HCT116 (cell line): ENCODE results near the gene EXOC6B. TPM values are rescaled to one million over a fixed set of nuclear protein-coding genes. Genes with fewer than 3 reads are reported as not detected.
"Not testable (repeated sequence)": the region's sequence is repeated elsewhere in the genome, so short reads cannot be mapped to it uniquely, and the experiment has no call there.

Experiments
- ATAC-seq: fragments of 200-7000 bp; cut with Tn5 transposase; 2 replicates; pipeline ENCODE4 v1.9.1; 2020; ENCODE audit warnings: mild to moderate bottlenecking, moderate library complexity
- BruUV-seq: library from RNA; stranded (reverse); fragments of 400-500 nt; replicated peaks from 2 replicates; lab custom pipeline; 2021; lab: Mats Ljungman, UMichigan
- CTCF ChIA-PET: fragments of 300-600 bp; sonication (Branson Sonifier 250); formaldehyde crosslinking; loops from one replicate; lab custom pipeline; 2021; ENCODE audit warnings: antibody characterized with exemption; lab: Charles Lee
- POLR2A ChIA-PET: fragments of 300-600, 350-600 bp; sonication (Branson Sonifier 250); formaldehyde crosslinking; loops from one replicate; lab custom pipeline; 2021; ENCODE audit warnings: antibody characterized with exemption; lab: Charles Lee
- RAD21 ChIA-PET, 2 experiments: fragments of 300-600 bp; sonication (Branson Sonifier 250); formaldehyde crosslinking; loops; one replicate each; lab custom pipeline; 2023; ENCODE audit warnings: low total read pairs in 2 of 2; ENCODE audit not compliant: uncharacterized antibody in 2 of 2, unreplicated experiment in 2 of 2, low non-redundant PET in 1 of 2; lab: Charles Lee
- DNase-seq: peaks from one replicate; pipeline ENCODE4 v3.0.0-alpha.2; 2010; ENCODE audit warnings: low read depth, low spot score
- H2AFZ ChIP-seq: fragments of 200-600 bp; shearing (Covaris generic), sonication (generic); 2 replicates; pipeline ENCODE4 v1.6.1; 2017; ENCODE audit warnings: low read depth, mixed run types, mixed read lengths, antibody characterized with exemption, low read length; ENCODE audit not compliant: poor library complexity, severe bottlenecking
- H3K27ac ChIP-seq: 2 replicates; pipeline ENCODE4 v1.5.1; 2012; ENCODE audit warnings: low read depth, low read length
- H3K27me3 ChIP-seq: fragments of 200-600 bp; sonication (generic); 2 replicates; pipeline ENCODE4 v1.6.1; 2016; ENCODE audit warnings: mixed run types, low read length, mixed read lengths; ENCODE audit not compliant: insufficient read depth
- H3K36me3 ChIP-seq, 2 experiments: fragments of 200-500 bp in 1 of 2; fragments of 200-600 bp in 1 of 2; sonication (Bioruptor generic) in 1 of 2; sonication (generic) in 1 of 2; 2 replicates each; pipeline versions ENCODE4 v1.5.1 to v1.6.1; 2014 to 2016; ENCODE audit warnings: low read length in 2 of 2, inconsistent platforms in 1 of 2, mixed read lengths in 1 of 2, mixed run types in 1 of 2; ENCODE audit not compliant: insufficient read depth in 2 of 2, control insufficient read depth in 1 of 2
- H3K4me1 ChIP-seq, 2 experiments: fragments of 200-600 bp in 1 of 2; sonication (generic) in 1 of 2; 2 replicates each; pipeline versions ENCODE4 v1.5.1 to v1.6.1; 2012 to 2017; ENCODE audit warnings: low read length in 2 of 2, inconsistent platforms in 1 of 2, mild to moderate bottlenecking in 1 of 2, mixed read lengths in 1 of 2, mixed run types in 1 of 2, moderate library complexity in 1 of 2; ENCODE audit not compliant: insufficient read depth in 2 of 2, control insufficient read depth in 1 of 2
- H3K4me2 ChIP-seq: fragments of 200-600 bp; sonication (generic); 2 replicates; pipeline ENCODE4 v1.6.1; 2017; ENCODE audit warnings: mixed run types, low read length, mixed read lengths
- H3K4me3 ChIP-seq, 2 experiments: fragments of 200-600 bp in 1 of 2; sonication (generic) in 1 of 2; replicated peaks in 1 of 2; 2 replicates each; pipeline ENCODE4 v1.5.1; 2011 to 2016; ENCODE audit warnings: low read length in 2 of 2, control low read depth in 1 of 2, low read depth in 1 of 2, mild to moderate bottlenecking in 1 of 2, mixed read lengths in 1 of 2, mixed run types in 1 of 2
- H3K79me2 ChIP-seq: fragments of 200-600 bp; sonication (generic); 2 replicates; pipeline ENCODE4 v1.6.1; 2017; ENCODE audit warnings: mild to moderate bottlenecking, mixed run types, low read length, moderate library complexity, mixed read lengths; ENCODE audit not compliant: insufficient read depth
- H3K9ac ChIP-seq: fragments of 200-600 bp; sonication (generic); 2 replicates; pipeline ENCODE4 v1.6.1; 2016; ENCODE audit warnings: low read length, mixed read lengths
- H3K9me2 ChIP-seq: fragments of 200-600 bp; sonication (generic), shearing (Covaris generic); 2 replicates; pipeline ENCODE4 v1.6.1; 2017; ENCODE audit warnings: mixed run types, mild to moderate bottlenecking, moderate library complexity; ENCODE audit not compliant: insufficient read depth
- H3K9me3 ChIP-seq, 2 experiments: fragments of 200-500 bp in 1 of 2; fragments of 200-600 bp in 1 of 2; sonication (Bioruptor generic) in 1 of 2; sonication (generic) in 1 of 2; 2 replicates each; pipeline ENCODE4 v1.6.1; 2014 to 2017; ENCODE audit warnings: low read length in 2 of 2, mixed read lengths in 2 of 2, inconsistent platforms in 1 of 2, low read depth in 1 of 2, mild to moderate bottlenecking in 1 of 2, mixed run types in 1 of 2, moderate library complexity in 1 of 2; ENCODE audit not compliant: control insufficient read depth in 1 of 2, insufficient read depth in 1 of 2
- H4K20me1 ChIP-seq: fragments of 200-600 bp; sonication (generic), shearing (Covaris generic); 2 replicates; pipeline ENCODE4 v1.6.1; 2017; ENCODE audit warnings: mixed run types, mild to moderate bottlenecking, moderate library complexity; ENCODE audit not compliant: insufficient read depth
- CBX3 ChIP-seq: IDR thresholded peaks from 2 replicates; pipeline ENCODE4 v1.6.1; 2012; ENCODE audit warnings: low read depth
- EGR1 ChIP-seq: IDR thresholded peaks from 2 replicates; pipeline ENCODE4 v1.6.1; 2012; ENCODE audit warnings: low read depth
- JUND ChIP-seq: IDR thresholded peaks from 2 replicates; pipeline ENCODE4 v1.6.1; 2012
- POLR2A ChIP-seq: IDR thresholded peaks from 2 replicates; pipeline ENCODE4 v1.7.0; 2011; ENCODE audit warnings: borderline replicate concordance; ENCODE audit not compliant: insufficient read depth, insufficient read length; ENCODE audit errors: extremely low read depth
- RAD21 ChIP-seq: IDR thresholded peaks from 2 replicates; pipeline ENCODE4 v1.6.1; 2012; ENCODE audit warnings: low read depth, mild to moderate bottlenecking
- SIN3A ChIP-seq: IDR thresholded peaks from 2 replicates; pipeline ENCODE4 v1.6.1; 2012; ENCODE audit warnings: low read depth
- SP1 ChIP-seq: IDR thresholded peaks from 2 replicates; pipeline ENCODE4 v1.6.1; 2012; ENCODE audit warnings: low read depth
- YY1 ChIP-seq: IDR thresholded peaks from 2 replicates; pipeline ENCODE4 v1.6.1; 2011; ENCODE audit warnings: low read length, low read depth, moderate library complexity, mild to moderate bottlenecking; ENCODE audit not compliant: insufficient replicate concordance; ENCODE audit errors: extremely low read depth
- ZNF274 ChIP-seq: fragments of 200-500 bp; sonication (Bioruptor generic); IDR thresholded peaks from 2 replicates; pipeline ENCODE4 v1.6.1; 2014; ENCODE audit warnings: mild to moderate bottlenecking, low read depth, low read length, inconsistent platforms
- intact Hi-C: fragments of 100-400 bp; cut with micrococcal nuclease; formaldehyde crosslinking; loops from 2 replicates; pipeline ENCODE4 v1.10.0; 2022
- total RNA-seq: library from RNA; stranded (reverse); gene quantifications from one replicate; pipeline ENCODE4 v1.2.1, GENCODE V29; 2021; ENCODE audit not compliant: unreplicated experiment
- TF ChIP-seq, protein P1 (sequence below): IDR thresholded peaks from 2 replicates; pipeline ENCODE4 v1.6.1; 2012
- TF ChIP-seq, protein P2 (sequence below): IDR thresholded peaks from 2 replicates; pipeline ENCODE4 v1.6.1; 2012
- TF ChIP-seq, protein P3 (sequence below), 3 experiments: fragments of 200-600 bp in 1 of 3; sonication (generic) in 1 of 3; IDR thresholded peaks in 2 of 3; conservative IDR thresholded peaks in 1 of 3; 2 replicates each; pipeline ENCODE4 v1.5.1; 2012 to 2017; ENCODE audit warnings: low read depth in 2 of 3, low read length in 2 of 3, antibody characterized with exemption in 1 of 3, borderline replicate concordance in 1 of 3, control low read depth in 1 of 3, mild to moderate bottlenecking in 1 of 3, mixed read lengths in 1 of 3, mixed run types in 1 of 3, moderate library complexity in 1 of 3; ENCODE audit not compliant: insufficient read depth in 1 of 3

The EXOC6B gene
- total RNA-seq, 1 experiment from 2014 or later = 25.4 TPM

DNA sequence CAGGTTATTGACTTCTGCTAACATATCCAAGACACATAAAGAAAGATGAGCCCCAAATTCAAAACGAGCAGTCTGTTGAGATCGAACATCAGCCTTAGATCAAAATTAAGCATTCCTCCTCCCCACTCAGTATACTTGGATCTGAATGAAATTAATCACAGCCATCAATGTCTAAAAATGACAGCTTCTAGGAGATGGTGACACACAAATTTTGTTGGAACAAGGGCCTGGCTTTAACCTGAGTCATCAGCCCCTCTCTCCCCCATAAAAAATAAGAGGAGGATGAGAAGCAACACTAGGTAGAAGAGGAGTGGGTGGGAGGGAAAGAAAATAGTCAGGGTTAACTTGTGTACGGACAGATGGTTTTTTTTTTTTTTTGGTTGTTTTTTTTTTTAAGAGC lies 223.1 kb downstream of the EXOC6B start:
- Histone ChIP-seq H3K27ac (no peak overlapping the region), H4K20me1 (no peaks in the 10 kb centered on the region), H3K36me3 (no peaks in the 10 kb centered on the region), H3K79me2 (no peaks in the 10 kb centered on the region), H3K4me1 (no peaks in the 10 kb centered on the region), H3K9me2 (no peaks in the 10 kb centered on the region), H2AFZ (no peak overlapping the region), H3K27me3 (no peaks in the 10 kb centered on the region), H3K9ac (no peak overlapping the region), H3K9me3 (no peaks in the 10 kb centered on the region), H3K4me2 (no peak overlapping the region), H3K4me3 (no peak overlapping the region)
- no peak for TF ChIP-seq CBX3
- TF ChIP-seq POLR2A = no peak
- TF ChIP-seq, protein P1, sequence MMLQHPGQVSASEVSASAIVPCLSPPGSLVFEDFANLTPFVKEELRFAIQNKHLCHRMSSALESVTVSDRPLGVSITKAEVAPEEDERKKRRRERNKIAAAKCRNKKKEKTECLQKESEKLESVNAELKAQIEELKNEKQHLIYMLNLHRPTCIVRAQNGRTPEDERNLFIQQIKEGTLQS = no peak
- no peak for TF ChIP-seq JUND
- TF ChIP-seq ZNF274 = no peak
- TF ChIP-seq SP1 = no peak
- TF ChIP-seq YY1 = no peak
- TF ChIP-seq RAD21 = no peak
- no peak for DNase-seq
- ChIA-PET POLR2A (no interaction called here), RAD21 (no interaction called here), CTCF (no interaction called here)
- intact Hi-C loops = no loop called here
- ATAC-seq = no peak
- BruUV-seq = no TSS peak

DNA sequence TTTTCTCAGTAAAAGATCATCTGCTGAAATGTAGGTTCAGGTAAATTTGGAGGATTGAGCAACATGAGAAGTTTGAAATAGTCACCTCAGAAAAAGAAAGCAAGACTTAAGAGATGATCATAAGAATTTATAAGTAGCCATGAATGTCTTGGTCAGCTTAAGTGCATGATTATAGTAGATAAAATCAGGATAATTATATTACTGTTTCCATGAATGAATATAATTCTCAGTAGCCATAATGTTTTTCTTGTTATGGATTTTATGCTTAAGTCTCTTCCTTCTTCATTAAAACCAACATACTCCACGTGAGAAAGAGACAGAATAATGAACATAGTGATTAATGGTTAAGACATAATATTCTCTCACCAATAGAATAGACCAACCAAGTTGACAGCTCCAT lies 223.7 kb downstream of the EXOC6B start:
- DNase-seq = no peak

DNA sequence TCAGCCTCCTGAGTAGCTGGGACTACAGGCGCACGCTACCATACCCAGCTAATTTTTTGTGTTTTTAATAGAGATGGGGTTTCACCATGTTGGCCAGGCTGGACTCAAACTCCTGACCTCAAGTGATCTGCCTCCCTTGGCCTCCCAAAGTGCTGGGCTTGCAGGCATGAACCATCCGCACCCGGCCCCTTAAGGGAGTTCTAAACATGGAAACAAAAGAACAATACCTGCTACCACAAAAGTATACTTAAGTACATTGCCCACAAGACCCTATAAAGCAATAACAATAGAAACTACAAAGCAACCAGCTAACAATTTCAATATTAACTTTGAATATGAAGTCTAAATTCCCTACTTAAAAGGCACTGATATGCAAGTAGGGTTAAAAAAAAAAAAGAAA lies 242.0 kb downstream of the EXOC6B start:
- CTCF ChIA-PET, H3K27ac ChIP-seq, H3K9ac ChIP-seq, POLR2A ChIA-PET, H3K9me3 ChIP-seq, ATAC-seq, DNase-seq, H2AFZ ChIP-seq, RAD21 ChIA-PET, H3K79me2 ChIP-seq, H4K20me1 ChIP-seq, H3K4me2 ChIP-seq, H3K4me1 ChIP-seq, H3K36me3 ChIP-seq, BruUV-seq, H3K27me3 ChIP-seq, H3K4me3 ChIP-seq, H3K9me2 ChIP-seq: not testable (repeated sequence)
- intact Hi-C loops = loop anchor here (5.0 kb wide), 1 partner anchor 587 kb away; no protein-coding TSS in a partner anchor

More for the DNA sequence above, 223.7 kb downstream of the EXOC6B start:
- RAD21 ChIA-PET = no interaction called here
- POLR2A ChIA-PET = no interaction called here
- Histone ChIP-seq H3K9me3 (no peaks in the 10 kb centered on the region), H3K9ac (no peak overlapping the region), H3K4me2 (no peak overlapping the region), H3K27ac (no peak overlapping the region), H3K36me3 (no peaks in the 10 kb centered on the region), H3K9me2 (no peaks in the 10 kb centered on the region), H3K4me1 (no peaks in the 10 kb centered on the region), H2AFZ (no peak overlapping the region), H4K20me1 (no peaks in the 10 kb centered on the region), H3K79me2 (no peaks in the 10 kb centered on the region), H3K27me3 (no peaks in the 10 kb centered on the region), H3K4me3 (no peak overlapping the region)
- intact Hi-C loops = no loop called here
- ATAC-seq = no peak
- BruUV-seq = no TSS peak
- TF ChIP-seq, protein P2, sequence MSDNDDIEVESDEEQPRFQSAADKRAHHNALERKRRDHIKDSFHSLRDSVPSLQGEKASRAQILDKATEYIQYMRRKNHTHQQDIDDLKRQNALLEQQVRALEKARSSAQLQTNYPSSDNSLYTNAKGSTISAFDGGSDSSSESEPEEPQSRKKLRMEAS = no peak
- TF ChIP-seq ZNF274 (no peak), SIN3A (no peak), EGR1 (no peak)
- TF ChIP-seq, protein P3, sequence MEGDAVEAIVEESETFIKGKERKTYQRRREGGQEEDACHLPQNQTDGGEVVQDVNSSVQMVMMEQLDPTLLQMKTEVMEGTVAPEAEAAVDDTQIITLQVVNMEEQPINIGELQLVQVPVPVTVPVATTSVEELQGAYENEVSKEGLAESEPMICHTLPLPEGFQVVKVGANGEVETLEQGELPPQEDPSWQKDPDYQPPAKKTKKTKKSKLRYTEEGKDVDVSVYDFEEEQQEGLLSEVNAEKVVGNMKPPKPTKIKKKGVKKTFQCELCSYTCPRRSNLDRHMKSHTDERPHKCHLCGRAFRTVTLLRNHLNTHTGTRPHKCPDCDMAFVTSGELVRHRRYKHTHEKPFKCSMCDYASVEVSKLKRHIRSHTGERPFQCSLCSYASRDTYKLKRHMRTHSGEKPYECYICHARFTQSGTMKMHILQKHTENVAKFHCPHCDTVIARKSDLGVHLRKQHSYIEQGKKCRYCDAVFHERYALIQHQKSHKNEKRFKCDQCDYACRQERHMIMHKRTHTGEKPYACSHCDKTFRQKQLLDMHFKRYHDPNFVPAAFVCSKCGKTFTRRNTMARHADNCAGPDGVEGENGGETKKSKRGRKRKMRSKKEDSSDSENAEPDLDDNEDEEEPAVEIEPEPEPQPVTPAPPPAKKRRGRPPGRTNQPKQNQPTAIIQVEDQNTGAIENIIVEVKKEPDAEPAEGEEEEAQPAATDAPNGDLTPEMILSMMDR (IDR thresholded peaks at IDR 0.05 in 2 of 3, conservative IDR thresholded peaks at IDR 0.05 in 1 of 3; ENCODE audit: borderline replicate concordance in 1 of 3, insufficient read depth in 1 of 3, low read depth in 2 of 3, low read length in 2 of 3) = no peak
- CTCF ChIA-PET = no interaction called here
